Stimulated activated CD8-positive, alpha-beta memory T cell treated with anti-CD3 and anti-CD28 coated beads, Interleukin-7, amount 100 ng/mL, for 4 hours (primary cell): ENCODE measurements around the gene MAML3.

Experiments used
- DNase-seq, 2 donors: peaks; one replicate each; pipeline ENCODE4 v3.0.0-alpha.2; 2020; ENCODE audit warnings: low read depth in 2 of 2

Gene MAML3

GRCh38 chr4:139686130-139686529 is 467.9 kb downstream of the MAML3 start:
- DNase-seq = no peak

GRCh38 chr4:139685180-139685579 is 468.8 kb downstream of the MAML3 start:
- DNase-seq = no peak

- no peak for DNase-seq
These were observed 469.6 kb downstream of the MAML3 start for GRCh38 chr4:139684351-139684750.

GRCh38 chr4:139682741-139683151 is 471.2 kb downstream of the MAML3 start:
- no peak for DNase-seq

- DNase-seq = no peak
These were observed 471.7 kb downstream of the MAML3 start for GRCh38 chr4:139682309-139682708.

- no peak for DNase-seq
These were observed 476.9 kb downstream of the MAML3 start for GRCh38 chr4:139676913-139677585.

- DNase-seq = no peak
These were observed 477.6 kb downstream of the MAML3 start for GRCh38 chr4:139676365-139676764.

GRCh38 chr4:139675651-139676050 is 478.3 kb downstream of the MAML3 start:
- no peak for DNase-seq

- no peak for DNase-seq
These were observed 479.0 kb downstream of the MAML3 start for GRCh38 chr4:139674875-139675550.

GRCh38 chr4:139672732-139673131 is 481.3 kb downstream of the MAML3 start:
- DNase-seq = no peak

- DNase-seq = no peak
These were observed 481.8 kb downstream of the MAML3 start for GRCh38 chr4:139672215-139672614.

- no peak for DNase-seq
These were observed 483.2 kb downstream of the MAML3 start for GRCh38 chr4:139670775-139671174.

- DNase-seq = no peak
These were observed 484.1 kb downstream of the MAML3 start for GRCh38 chr4:139669890-139670289.

- DNase-seq = no peak
These were observed 484.6 kb downstream of the MAML3 start for GRCh38 chr4:139669335-139669734.

- no peak for DNase-seq
These were observed 485.3 kb downstream of the MAML3 start for GRCh38 chr4:139668658-139669201.

GRCh38 chr4:139668036-139668435 is 485.9 kb downstream of the MAML3 start:
- DNase-seq = no peak
